HCEC 1CT (cell line): ENCODE data around the gene COMMD8.
A peak's percentile ranks its signal among the peaks of the same experiment; 100 is the strongest.
"Not testable (repeated sequence)": the region's sequence is repeated elsewhere in the genome, so short reads cannot be mapped to it uniquely, and the experiment has no call there.

Experiments used
- DNase-seq: peaks from one replicate; pipeline ENCODE4 v3.0.0-alpha.2; 2017

COMMD8 gene

DNA sequence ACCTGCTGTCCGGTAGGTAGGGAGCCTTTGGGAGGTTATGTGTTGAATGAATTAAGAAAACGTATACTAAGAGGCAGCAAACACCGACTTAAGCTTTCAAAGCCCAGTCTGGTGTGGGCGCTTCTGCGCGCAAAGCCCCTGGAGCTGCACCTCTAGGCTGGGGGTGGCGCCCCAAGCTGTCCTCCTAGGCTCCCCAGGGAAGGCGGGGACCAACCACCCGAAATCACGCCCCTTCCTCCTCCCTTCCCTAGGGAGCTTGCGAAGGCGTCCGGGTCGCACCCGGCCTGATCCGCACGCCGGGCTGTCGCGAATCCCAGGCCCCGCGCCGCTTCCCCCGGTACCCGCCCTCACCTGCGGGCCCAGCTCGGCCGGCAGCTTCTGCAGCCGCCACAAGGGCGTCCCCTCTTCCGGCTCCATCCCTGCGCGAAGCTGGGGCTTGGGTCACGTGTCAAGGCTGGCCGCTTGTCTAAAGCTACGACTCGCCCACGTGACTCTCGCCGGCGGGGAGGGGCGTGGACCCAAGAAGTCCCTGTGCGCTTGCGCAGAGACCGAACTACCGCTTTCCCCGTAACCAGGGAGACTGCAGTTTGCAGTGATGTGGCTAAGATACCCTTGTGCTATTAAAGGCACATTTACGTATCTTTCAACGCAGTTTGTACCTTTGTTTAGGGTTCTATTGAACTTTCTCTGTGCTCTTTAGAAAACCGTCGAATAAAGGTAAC lies at the start of gene COMMD8:
TSS of gene COMMD8 (minus strand) at position 468 of the 722 bp plus-strand sequence. CDS start at position 417, 51 bp downstream.
- DNase-seq = peak; percentile 89

- peak; percentile 31 for DNase-seq
Measured at GRCh38 chr4:47510506-47511143, 47.1 kb upstream of the COMMD8 start.

GRCh38 chr4:47505666-47506065 lies 42.2 kb upstream of the COMMD8 start:
- no peak for DNase-seq

DNA sequence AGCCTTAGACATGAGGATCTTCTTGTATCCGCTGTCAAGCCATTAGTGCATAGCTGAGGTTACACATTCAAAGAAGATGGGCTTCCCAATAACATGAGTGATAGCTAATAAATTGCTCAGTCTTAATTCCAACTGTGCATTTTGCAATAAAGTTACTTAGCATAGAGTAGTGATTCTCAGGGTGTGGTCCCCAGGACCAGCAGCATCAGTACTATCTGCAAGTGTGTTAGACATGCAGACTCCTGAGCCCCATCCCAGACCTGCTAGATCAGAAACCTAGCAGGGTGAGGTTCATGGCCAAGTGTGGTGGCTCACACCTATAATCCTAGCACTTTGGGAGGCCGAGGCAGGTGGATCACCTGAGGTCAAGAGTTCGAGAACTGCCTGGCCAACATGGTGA lies 41.6 kb upstream of the COMMD8 start:
- no peak for DNase-seq

DNA sequence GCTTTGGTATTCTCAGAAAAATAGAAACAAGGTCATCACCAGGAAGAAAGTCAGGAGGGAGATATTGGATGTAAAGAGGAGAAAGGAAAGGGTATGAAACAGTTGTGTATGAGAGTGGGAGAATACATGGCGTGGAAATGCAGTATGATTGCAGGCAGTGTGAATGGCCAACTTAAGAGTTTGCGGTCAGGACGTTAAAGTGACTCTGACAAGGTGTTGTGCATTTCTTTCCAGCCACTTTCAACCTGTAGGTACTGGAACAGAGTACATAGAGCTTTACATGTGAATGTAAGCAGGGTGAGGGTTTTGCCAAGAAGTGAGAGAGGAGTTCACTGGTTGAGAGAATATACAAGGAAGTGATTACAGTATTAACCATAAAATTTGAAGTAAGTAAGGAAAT lies 37.3 kb upstream of the COMMD8 start:
- DNase-seq = no peak

DNA sequence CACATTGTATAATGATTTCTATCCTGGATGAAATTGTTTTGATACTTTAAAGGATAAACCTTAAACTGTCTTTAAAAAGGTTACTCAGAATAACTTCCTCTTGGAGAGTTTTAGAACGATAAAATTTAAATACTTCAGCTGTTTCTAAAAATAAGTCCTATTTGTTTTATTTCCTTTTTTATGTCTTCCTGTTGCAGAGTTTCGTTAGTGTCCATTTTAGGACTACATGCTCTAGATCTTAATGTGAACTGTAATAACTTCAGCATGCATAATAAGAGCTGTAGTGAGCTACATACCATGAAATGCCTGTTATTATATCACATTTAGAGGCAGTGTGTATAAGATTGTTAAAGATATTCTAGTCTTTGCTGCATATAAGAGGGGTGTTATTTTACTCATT lies 36.2 kb upstream of the COMMD8 start:
- no peak for DNase-seq

DNA sequence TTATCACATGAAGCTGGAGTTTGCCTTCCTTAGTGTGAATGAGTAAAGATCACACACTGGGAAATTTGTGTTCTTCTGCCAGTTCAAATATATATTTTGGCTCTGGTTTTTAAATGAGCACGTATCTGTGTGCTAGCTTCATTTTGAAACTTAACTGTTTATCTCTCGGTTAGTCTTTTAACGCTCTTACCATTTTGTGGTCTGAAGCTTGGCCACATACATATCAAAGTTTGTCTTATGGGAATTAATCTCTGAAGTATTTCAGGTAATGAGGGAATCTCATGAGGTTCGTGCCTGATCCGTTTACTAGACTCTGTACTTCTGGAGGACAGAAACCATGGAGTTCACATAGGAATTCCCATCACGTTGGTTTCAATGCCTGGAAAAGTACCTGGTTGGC lies 35.4 kb upstream of the COMMD8 start:
- DNase-seq = no peak

DNA sequence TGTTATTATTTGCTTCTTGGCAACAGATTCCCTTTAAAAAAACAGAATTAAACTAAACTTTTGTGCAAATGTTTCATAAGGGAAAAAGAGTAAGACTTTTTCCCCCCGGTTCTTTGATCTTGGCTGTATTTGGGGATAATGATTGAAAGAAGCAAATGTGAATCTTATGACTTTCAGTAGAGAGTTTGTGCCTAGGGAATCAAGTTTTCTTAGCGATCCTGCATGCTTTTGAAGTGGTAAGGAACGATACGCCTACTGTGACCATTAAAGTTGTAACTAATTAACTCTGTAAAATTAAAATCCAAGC lies 30.6 kb upstream of the COMMD8 start:
- DNase-seq = no peak

GRCh38 chr4:47493238-47494123 lies 30.0 kb upstream of the COMMD8 start:
- DNase-seq = no peak

- DNase-seq = peak; percentile 30
Measured at GRCh38 chr4:47490550-47490949, 27.0 kb upstream of the COMMD8 start.

DNA sequence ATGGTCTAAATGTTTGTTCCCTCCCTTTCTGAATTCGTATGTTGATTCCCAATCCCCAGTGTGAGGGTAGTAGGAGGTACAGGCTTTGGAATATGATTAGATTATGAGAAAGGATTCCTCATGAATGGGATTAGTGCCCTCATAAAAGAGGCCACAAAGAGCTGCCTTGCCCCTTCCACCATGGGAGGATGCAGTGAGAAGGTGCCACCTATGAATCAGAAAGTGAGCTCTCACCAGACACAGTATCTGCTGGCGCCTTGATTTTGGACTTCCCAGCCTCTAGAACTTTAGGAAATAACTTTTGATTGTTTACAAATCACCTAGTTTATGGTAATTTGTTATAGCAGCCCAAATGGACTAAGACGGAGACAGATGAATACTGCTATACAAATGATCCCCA lies 25.2 kb upstream of the COMMD8 start:
- DNase-seq = no peak

DNA sequence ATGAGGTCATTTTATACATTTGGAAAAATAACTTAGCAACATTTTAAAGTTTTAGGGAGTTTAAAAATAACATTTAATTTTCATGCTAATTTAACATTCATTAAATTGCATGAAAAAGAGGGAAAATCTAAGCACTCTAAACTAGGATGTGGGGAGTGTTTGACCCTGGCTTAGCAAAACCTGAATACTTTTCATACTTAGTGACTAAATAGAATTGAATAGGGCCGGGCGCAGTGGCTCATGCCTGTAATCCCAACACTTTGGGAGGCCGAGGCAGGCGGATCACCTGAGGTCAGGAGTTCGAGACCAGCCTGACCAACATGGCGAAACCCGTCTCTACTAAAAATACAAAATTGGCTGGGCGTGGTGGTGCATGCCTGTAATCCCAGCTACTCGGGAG lies 23.2 kb upstream of the COMMD8 start:
- not testable (repeated sequence) for DNase-seq

GRCh38 chr4:47486231-47486673 lies 22.8 kb upstream of the COMMD8 start:
- no peak for DNase-seq

DNA sequence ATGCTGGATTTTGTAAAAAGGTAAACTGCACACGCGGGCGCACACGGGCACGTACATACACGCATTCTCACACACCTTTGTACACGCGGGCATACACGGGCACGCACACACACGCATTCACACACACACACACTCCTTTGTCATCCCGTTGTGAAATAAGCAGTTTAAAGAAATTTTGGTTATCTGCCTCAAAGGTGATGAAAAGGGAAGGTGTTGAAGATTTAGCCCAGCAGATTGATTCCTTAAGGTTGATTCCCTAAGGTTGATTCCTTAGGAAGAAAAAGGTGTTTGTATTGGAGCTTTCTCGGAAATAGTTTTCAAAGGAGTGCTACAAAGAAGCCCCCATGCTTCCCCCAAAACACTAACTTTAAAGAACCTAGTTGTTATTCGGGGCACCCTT lies 22.3 kb upstream of the COMMD8 start:
- DNase-seq = no peak

GRCh38 chr4:47485047-47485692 lies 21.7 kb upstream of the COMMD8 start, which contains the start of gene ATP10D:
Gene ATP10D, plus strand, starts transcription at chr4:47485275. Its CDS starts 27,266 bp downstream, at chr4:47512541.
- DNase-seq = peak; percentile 89

DNA sequence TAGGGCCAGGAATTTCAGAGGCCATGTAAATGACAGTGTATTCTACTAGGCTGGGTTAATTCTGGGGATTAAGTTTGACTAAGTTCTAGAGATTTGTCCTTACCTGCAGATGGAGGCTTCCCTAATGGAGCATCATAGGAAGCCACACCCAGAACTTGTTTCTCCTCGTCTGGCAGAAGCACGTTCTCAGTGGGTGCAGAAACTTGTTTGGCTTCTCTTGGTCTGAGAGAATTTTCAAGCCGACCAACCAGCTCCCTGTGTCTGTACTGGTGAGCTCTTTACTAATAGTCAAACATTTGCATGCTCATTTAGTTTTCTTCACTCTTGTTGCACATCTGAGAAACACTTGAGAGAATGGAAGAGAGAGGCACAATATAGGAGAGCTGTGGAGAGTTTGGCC lies 20.7 kb upstream of the COMMD8 start:
- no peak for DNase-seq

GRCh38 chr4:47483745-47484144 lies 20.2 kb upstream of the COMMD8 start:
- no peak for DNase-seq

DNA sequence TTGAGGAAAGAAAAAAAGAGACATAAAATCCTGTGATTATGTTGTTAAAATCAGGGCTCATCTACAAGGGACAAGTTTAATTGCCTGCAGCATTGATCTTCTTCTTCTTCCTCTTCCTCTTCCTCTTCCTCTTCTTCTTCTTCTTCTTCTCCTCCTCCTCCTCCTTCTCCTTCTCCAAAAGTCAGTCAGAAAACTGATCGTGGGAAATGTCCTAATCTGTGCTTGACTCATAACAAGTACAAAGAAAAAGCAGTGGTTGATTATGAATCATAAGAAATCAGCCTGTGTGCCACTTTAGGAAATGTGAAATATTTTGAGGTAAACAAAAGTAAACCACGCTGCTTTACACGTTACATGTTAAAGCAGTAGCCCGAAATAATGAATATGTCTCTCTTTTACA lies 18.8 kb upstream of the COMMD8 start:
- DNase-seq = peak; percentile 72

DNA sequence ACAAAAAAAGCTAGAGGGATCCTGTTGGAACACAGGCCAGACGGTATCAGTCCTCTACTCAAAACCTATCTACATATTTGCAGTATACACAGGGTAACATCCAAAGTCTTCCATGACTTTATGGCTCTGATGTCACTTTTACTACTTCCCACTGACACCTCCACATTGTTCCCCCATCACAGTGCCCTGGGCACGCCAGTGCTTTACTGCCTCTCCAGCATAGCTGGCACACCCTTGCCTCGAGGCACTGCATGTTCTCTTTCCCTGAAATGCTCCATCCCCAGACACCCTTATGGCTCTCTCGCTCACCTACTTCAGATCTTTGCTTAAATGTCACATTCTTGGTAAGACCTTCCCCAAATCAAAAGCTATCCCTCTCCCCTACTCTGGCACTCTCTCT lies 15.3 kb upstream of the COMMD8 start:
- no peak for DNase-seq

DNA sequence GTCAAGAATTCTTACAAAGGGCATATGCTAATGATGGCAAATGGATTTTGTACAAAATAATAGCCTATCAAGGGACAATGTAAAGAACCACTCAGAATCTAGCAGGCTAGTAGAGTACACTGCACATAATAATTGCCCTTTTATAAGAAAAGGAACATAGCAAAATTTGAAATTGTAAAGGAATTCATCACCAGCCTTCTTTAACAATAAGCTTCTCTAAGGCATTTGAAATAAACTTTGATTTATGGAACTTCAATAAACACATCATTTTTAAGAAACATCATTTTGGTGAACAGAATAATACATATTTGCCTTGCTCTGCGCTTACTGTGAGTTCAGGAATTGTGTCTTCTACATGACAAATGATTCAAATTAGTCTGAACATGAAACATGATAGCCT lies 11.9 kb upstream of the COMMD8 start:
- DNase-seq = no peak

DNA sequence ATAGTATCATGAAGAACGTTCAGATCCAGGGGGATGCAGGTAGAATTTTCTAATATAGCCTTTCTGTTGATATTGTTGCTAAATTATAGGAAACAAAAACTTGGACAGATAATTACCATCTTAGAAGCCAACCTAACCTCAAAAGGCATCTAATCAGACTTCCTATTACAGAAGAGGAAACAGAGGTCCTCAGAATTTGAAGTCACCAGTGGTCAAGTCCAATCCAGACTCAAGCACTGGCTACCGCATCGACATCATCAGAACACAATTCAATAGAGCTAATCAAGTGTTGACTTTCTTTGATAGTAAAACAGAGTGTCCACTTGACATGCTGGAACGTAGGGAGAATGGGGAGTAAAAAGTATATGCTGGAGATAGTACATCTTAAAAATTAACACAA lies 11.3 kb upstream of the COMMD8 start:
- no peak for DNase-seq

GRCh38 chr4:47473141-47473750 lies 9.7 kb upstream of the COMMD8 start:
- DNase-seq = no peak

DNA sequence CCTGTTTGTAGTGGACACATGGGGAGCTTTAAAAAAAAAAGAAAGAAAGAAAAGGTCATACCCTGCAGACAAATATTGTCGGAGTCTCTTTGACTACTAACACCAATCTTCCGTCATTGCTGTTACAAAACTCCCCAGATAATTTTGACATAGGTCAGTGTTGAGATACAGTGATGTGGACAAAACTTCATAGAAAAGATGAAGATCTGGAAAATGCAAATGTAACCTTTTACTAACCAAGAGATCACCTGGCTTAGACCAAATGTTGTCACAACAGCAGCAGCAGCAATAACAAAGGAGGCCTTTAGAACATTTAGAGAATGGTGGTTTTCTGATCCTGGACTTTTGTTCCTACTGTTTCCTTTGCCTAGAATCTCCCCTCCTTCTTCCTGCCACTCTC lies 8.1 kb upstream of the COMMD8 start:
- DNase-seq = no peak
